Occipital lobe (tissue), 2 donors: ENCODE results near the gene RPS6KB1. TPM values are rescaled to one million over a fixed set of nuclear protein-coding genes. Genes with fewer than 3 reads are reported as not detected.
"Not testable (repeated sequence)": the region's sequence is repeated elsewhere in the genome, so short reads cannot be mapped to it uniquely, and the experiment has no call there.

Experiments
- DNase-seq: peaks from one replicate; lab custom pipeline; 2025; lab: John Stamatoyannopoulos, UW
- total RNA-seq: library from RNA; depleted of rRNA; stranded (reverse); fragments of >200 nt; gene quantifications from one replicate; pipeline ENCODE4 v1.2.3, GENCODE V29; 2014

The RPS6KB1 gene
- total RNA-seq, 1 donor from 2014 or later: 50.1 TPM

DNA sequence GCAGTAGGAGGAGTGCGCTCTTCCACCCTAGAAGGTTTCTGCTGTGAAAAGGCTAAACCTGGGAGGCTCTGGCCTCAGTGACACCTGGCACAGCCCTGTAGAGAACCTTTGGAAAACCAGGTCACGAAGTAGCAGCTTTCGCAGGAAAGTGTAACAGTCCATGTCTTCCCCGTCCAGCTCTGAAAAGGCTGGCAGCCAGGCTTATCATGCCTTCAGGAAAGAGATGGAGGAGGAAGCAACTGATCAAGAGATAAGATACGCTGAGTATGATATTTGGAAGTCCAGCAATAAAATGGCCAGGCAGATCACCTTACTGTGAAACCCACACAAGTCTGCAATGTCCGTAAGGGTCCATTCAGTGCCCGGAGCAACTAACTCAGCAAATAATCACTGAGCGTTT lies 22.4 kb upstream of the RPS6KB1 start:
- DNase-seq: no peak

DNA sequence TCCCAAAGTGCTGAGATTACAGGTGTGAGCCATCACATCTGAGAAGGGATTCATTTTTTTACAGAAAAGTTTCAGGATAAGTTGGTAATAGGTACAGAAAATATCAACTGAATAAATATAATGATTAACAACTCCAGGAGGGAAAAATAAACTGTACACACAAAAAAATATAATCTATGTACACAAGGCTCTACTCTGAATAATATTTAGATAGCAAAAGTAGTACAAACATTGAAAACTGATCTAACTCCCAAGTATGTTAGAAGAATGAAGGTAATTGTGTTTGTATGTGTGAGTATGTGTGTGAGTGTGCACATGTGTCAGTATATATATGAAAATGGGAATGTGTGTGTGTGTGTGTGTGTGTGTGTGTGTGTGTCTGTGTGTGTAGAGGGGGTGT lies 20.6 kb upstream of the RPS6KB1 start:
- no peak for DNase-seq

DNA sequence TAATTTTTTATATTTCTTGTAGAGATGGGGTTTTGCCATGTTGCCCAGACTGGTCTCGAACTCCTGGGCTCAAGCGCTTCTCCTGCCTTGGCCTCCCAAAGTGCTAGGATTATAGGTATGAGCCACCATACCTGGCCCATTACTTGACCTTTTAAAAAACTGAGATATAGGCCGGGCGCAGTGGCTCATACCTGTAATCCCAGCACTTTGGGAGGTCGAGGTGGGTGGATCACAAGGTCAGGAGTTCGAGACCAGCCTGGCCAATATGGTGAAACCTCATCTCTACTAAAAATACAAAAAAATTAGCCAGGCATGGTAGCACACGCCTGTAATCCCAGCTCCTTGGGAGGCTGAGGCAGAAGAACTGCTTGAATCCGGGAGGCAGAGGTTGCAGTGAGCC lies 19.5 kb upstream of the RPS6KB1 start:
- DNase-seq: not testable (repeated sequence)

DNA sequence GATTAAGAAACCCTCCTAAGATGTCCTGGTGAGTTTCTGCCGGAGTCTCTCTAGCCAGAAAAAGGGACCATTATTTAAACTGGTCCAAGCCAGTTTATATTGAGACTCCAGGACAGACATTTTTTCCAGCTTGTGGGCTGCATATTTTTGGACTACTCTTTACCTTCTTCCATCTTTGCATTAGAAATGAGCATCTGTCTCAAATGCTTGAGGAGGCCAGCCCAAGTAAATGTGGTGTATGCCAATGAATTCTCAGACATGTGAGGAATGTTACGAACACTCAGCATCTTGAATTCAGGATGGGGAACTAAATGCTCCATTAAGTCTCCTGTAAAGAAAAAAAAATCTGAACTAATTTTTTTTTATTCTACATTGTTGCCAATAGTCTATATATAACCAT lies 18.5 kb upstream of the RPS6KB1 start:
- DNase-seq: no peak

DNA sequence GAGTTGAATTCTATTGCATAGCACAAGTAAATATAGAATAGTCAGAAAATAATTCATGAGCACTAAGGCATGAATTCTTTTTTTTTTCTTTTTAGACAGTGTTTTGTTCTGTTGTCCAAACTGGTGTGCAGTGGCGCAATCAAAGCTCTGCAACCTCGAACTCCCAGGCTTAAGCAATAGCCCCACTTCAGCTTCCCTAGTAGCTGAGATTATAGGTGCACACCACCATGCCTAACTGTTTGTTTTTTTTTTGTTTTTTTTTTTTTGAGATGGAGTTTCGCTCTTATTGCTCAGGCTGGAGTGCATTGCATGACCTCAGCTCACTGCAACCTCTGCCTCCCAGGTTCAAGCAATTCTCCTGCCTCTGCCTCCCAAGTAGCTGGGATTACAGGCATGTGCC lies 16.8 kb upstream of the RPS6KB1 start:
- DNase-seq: no peak

DNA sequence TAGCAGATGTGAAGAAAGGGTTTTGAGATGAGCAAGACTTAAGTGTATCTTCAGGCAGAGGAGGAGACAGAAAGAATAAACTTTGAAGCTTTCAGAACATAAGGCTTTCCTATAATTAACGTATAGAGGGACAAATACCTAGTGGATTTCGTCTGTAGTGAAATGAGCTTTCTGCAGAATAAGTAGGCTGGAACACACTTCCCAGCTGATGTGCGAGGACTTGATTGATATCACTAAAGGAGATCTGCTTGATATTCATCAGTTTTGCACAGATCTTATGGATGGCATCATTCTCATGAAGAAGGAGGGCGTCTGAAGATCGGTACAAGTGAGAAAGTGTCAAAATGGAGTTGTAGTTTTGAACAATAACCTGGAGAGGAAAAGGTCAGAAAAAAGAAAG lies 15.0 kb upstream of the RPS6KB1 start:
- no peak for DNase-seq

DNA sequence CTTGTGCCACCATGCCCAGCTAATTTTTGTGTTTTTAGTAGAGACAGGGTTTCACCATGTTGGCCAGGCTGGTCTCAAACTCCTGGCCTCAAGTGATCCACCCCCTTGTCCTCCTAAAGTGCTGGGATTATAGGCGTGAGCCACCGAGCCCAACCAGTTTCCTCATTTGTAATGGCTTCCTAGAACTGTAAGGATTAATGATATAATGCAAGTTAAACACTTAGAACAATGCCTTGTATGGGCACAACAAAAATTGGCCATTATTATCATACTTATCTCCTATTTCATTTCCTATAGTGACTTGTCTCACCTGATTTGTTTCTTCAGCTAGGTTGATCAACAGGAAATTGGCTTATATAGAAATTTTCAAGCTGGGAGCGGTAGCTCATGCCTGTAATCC lies 14.3 kb upstream of the RPS6KB1 start:
- DNase-seq: no peak

DNA sequence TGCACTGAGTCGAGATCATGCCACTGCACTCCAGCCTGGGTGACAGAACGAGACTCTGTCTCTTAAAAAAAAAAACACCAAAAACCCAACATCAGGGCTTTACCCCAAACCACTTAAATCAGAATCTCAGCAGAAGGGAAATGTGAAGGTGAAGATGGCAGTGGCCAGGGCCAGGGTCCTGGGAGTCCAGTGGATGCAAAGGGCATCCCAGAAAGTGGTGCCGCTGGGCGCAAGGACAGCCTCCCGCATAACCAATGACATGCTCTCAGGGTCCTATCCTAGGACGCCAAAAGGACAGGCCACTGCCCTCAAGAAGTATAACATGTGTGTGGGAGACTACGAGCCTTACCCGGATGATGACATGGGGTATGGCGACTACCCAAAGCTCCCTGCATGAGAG lies 8.1 kb upstream of the RPS6KB1 start:
- no peak for DNase-seq

DNA sequence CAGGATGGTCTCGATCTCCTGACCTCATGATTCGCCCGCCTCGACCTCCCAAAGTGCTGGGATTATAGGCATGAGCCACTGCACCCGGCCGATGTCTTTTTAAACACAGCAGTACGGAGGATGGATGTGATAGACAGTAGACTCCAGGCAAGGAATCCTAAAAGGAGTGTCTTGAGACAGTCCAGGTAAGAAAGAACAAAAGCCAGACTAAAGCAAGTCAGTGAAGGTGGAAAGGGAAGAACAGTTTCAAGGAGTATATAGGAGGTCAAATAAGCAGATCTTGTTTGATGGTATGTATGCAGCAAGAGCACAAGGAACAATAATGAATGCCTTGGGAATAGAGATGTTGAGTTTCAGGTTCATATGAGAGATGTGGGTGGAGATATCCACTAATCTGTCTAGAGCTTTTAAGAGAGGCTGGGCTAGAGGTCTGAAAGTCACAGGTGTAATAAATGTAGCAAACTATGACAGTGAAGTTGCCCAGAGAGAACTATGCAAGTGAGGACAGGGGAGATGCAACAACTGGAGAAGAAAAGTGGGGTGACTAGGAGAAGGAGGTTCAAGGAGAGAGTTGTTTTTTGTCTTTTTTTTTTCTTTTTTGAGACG lies 4.7 kb upstream of the RPS6KB1 start:
- DNase-seq: no peak

DNA sequence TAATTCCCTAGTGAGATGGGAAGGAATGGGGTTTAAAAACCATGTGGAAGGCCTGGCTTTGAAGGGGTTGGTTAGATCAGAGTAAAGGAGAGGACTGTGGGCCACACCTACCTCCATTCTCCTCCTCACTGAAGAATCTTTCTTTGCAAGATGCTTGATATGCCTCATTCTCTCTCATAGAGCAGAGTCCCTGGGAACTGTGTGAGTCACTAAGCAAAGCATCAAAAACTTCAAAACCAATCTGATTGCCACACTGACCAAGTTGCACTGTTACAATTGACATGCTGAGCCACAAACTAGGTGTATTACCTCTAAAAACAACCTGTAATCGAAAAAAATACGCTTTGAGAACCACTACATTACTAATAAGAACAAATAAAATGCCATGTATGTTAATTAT lies 2.2 kb upstream of the RPS6KB1 start:
- DNase-seq: no peak

DNA sequence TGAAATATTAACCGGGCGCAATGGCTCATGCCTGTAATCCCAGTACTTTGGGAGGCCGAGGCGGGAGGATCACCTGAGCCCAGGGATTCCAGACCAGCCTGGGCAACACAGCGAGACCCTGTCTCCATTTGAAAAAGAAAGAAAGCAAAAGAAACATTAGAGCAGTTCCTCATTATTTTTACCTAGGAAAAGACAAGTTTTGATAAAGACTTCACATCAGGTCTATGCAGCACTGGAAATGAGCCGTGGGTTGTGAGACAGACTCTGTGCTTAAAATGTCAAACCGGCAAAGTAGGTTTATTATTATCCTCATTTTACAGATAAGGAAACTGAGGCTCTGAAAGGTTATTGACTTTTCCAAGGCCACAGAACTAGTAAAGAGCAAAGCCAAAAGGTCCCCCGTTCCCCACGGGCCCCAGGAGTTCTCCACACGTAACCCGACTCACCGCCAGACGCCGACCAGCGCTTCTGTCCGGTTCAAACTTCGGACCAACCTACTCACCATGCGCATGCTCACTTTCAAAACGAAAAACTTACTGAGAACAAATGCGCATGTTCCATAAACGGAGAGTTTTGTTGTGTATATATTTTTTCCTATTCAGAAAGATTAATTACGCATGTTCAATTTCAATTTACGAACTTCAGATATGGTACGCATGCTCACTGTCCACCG lies 534 bp upstream of the RPS6KB1 start:
- no peak for DNase-seq

DNA sequence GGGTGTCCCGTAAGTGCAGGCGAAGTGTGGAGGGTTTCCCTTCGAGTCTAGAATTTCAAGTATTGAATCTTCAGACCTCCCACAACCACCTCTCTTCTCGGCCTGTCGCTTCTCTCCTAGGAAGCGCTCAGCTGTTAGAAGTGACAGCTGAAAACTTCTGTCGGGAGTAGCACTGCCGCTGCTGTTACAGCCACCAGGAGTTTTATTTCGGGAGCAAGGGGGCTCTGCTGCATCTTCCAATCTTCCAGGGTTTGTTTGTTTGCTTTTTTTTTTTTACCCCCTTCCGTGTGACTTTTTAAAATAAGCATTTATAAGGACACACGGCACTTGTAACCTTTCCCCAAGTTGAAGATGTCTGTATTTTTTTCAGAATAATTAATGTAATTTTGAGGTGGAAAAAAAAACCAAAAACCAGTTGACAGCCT lies 767 bp downstream of the RPS6KB1 start:
- DNase-seq: no peak

DNA sequence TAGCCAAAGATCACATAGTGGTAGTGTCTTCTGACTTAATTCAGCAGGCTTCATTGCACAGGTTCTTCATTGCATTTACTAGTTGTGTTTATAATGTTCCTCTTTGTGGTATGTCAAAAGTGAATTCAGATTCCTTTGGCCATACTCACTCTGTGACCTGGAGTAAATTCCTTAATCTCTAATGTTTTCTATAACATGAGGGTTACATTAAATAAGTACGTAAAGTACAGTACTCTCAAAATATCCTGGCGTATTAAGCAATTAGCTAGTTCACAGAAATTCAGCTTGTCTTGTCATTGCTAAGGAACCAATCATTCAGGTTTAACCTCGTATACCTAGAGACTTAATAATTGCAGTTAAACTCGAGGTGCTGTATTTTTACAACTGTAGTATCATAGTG lies 4.2 kb downstream of the RPS6KB1 start:
- no peak for DNase-seq

DNA sequence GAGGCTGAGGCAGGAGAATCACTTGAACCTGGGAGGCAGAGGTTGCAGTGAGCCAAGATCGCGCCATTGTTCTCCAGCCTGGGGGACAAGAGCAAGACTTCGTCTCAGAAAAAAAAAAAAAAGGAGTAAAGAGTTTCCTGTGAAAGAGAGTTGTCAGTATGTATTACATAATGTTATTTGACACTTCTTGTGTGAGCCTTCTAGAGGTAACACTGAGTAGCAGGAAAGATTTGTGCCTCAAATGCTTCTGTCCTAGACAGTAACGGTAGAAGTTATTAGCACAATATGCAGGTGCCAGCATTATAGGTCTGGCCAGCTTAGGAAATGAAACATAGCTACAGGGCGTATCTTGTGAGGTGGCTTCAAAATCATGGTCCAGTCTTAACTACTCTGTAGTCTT lies 6.2 kb downstream of the RPS6KB1 start:
- DNase-seq: no peak

DNA sequence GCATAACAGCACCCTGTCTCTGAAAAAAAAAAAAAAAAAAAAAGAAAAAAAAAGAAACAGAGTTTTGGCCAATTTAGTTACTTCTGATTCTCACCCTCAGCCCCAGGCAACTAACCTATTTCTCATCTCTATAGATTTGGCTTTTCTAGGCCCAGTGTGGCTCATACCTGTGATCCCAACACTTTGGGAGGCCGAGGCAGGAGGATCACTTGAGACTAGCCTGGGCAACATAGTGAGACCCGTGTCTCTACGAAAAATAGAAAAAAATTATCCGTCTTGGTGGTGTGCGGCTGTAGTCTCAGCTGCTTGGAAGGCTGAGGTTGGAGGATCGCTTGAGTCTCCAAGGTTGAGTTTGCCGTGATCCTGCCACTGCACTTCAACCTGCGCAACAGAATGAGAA lies 8.7 kb downstream of the RPS6KB1 start:
- DNase-seq: no peak

DNA sequence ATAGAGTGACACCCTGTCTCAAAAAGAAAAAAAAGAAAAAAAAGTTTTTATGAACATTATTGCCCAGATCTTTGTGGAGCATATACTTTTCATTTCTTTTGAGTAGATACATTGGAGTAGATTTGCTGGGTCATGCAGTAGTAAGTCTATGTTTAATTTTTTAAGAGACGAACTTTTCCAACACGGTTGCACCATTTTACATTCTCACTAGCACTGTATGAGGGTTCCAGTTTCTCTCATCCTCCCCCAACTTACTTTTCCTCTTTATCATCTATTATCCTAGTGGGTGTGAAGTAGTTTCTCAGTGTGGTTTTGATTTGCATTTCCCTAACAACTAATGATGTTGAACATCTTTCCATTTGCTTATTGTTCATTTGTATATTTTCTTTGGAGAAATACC lies 10.5 kb downstream of the RPS6KB1 start:
- no peak for DNase-seq

DNA sequence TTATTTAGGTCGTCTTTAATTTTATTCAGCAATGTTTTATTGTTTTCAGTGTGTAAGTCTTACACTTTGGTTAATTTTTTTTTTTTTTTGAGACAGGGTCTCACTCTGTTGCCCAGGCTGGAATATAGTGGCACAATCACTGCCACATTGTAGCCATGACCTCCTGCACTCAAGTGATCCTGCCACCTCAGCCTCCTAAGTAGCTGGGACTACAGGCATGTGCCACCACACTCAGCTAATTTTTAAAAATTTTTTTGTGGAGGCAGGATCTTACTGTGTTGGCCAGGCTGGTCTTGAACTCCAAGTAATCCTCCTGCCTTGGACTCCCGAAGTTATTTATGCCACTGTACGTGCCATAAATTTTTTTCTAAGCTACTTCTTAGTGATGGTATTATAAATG lies 14.5 kb downstream of the RPS6KB1 start:
- no peak for DNase-seq

DNA sequence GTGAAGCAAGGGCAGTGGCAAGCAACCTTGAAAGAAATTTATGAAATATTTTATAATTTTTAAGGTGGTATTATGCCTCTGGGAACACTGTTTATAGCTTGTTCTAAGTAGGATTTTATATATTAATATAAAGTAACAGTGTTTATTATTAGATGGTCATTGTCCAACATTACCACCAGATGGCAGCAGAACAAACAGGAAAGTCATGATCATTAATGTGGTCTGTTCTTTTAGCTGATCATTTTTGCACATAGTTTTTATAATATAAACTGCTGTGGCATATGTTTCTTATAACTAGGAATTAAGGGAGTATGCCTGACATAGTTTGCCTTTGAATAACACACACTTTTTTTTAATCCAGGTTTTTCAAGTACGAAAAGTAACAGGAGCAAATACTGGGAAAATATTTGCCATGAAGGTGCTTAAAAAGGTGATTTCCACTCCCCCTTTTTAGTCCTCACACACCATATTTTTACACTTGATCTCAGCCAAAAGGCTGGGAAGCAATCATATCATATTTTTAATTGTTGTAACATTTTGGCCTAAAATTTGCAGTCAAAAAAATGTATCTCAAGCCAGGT lies 21.4 kb downstream of the RPS6KB1 start:
- no peak for DNase-seq

DNA sequence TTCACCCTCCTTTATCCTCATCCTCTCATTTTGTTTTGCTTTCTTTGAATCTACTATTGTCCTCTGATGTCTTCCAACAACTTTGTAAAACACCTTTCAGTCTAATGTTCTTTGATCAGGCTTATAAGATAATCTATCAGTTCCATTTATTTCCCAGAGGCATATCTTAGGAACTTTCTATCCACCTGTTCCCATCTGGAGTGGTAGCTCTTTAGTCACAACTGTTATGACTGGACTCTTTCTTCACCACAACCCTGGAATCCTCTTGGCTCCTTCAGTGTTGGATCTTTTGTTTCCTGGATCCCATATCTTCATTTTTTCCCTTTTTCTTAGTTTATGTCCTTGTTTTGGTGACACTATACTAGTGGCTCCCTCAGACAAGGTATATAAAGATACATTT lies 23.5 kb downstream of the RPS6KB1 start:
- DNase-seq: no peak

DNA sequence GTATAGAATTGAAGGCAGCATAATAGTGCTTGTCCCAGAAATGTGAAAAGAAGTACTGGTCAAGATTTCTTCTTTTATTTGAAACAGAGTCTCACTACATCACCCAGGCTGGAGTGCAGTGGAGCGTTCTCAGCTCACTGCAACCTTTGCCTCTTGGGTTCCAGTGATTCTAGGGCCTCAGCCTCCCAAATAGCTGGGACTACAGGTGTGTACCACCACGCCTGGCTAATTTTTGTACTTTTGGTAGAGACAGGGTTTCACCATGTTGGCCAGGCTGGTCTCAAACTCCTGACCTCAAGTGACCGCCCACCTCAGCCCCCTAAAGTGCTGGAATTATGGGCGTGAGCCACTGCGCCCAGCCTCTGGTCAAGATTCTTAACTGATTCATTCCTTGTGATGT lies 27.7 kb downstream of the RPS6KB1 start:
- DNase-seq: not testable (repeated sequence)

DNA sequence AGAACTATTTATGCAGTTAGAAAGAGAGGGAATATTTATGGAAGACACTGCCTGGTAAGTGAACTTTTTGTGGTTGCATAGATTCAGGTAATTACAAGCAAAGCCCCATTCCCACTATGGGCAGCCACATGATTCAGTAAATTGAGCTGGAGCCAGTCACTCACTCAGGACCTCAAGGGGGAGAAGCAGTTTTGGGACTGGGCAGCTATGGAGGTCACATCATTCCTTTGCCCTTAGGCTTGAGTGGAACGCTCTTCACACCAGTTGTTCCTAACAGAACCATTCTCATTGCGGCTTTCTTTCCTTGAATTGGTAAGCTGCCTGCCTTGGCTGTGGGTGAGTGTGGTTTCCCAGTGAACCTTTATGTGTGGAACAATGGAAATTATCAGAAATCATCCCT lies 37.2 kb downstream of the RPS6KB1 start:
- DNase-seq: not testable (repeated sequence)

DNA sequence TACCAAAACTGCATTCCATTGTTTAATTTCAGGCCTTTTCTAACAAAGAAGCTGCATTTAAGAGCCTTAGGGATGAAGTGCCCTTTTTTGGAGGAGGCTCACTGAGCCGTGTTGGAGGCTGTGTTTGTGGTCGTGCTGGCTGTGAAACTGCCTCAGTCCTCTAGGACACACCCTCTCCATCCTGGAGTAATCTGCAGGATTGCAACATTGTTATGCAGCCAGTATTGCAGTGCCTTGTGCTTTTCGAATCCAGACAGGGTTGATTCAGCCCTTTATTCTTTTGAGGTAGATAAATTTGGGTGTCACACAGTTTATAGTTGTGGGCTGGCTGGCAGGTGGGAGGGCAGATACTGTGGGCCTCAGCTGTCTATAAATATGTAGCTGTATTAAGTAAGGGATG lies 37.8 kb downstream of the RPS6KB1 start:
- not testable (repeated sequence) for DNase-seq

DNA sequence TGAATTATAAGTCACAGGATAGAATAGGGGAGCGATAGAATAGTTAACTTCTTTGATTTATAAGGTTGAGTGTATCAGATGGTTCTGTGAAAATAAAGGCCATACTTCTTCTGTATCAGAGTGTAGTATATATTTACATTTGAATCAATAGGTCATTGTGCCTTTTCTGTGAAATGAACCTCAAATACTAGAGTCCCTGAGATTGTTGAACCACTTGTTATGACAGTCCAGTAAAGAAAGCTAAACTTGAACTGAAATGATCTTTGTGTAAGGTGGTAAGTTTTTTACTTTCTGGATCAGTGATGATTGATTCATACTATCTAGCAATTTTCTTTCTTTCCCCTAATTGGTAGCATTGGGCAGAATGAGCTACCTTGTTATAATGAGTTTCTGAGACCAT lies 40.4 kb downstream of the RPS6KB1 start:
- DNase-seq: not testable (repeated sequence)
